ENCODE results near the gene HMG20B. TPM values are rescaled to one million over a fixed set of nuclear protein-coding genes. Genes with fewer than 3 reads are reported as not detected.

Gene HMG20B
- total RNA-seq, 5 donors from 2014 or later (not counting 1 experiment from before 2014, with no cell fraction given) = 38.0 to 81.6 (median 74.7) TPM

DNA sequence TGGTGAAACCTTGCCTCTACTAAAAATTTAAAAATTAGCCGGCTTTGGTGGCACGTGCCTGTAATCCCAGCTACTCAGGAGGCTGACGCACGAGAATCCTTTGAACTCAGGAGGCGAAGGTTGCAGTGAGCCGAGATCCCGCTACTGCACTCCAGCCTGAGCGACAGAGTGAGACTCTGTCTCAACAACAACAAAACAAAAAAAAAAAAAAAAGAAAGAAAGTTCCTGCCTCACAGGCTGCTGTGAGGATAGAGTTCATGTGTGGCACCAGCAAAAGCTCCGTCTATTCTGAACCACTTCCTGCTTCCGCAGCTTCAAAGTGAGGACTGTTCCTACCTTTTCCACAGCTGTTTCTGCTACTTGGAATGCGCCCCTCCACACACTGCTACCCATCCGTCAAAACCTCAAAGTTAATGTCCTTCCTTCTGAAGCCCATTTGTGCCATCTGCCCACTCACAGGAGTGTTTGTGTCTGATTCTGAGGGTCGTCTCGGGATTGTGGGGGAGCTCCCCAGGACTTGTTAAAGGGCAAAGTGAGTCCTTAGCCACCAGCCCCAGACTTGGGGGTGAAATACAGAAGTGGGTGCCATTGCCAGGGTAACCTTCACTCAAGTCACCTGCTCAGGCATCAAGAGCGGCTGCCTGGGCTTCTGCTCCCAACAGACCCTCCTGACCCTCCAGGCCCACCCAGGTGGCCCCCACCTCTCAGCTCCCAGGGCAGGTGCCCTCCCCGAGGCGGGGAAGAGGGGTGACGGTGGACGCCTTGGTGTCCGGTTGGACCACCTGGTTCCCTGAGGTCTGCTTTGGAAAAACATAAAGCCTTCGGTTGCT is 18.3 kb upstream of the HMG20B start:
- DNase-seq (peak; percentile 31 to 80 (median 50)), ATAC-seq (replicated peaks in 1 of 4) (peak; percentile 10 to 58 (median 30))
- Mint-ChIP-seq H3K9me3 (no peaks in the 10 kb centered on the region), H3K4me1 (peaks cover 45 to 50% (median 50%) of the 10 kb centered on the region in 3 donors), H3K4me3 (peak overlapping the region; percentile 89 to 99 (median 98)), H3K27me3 (no peaks in the 10 kb centered on the region), H3K27ac (peak overlapping the region; percentile 97 to 98), H3K36me3 (no peaks in the 10 kb centered on the region)
- Histone ChIP-seq H3K27ac (ENCODE audit: low read length) (peak overlapping the region; percentile 63), H3K36me3 (ENCODE audit: control insufficient read depth in 2 of 2, extremely low read depth in 1 of 2, insufficient read depth in 1 of 2, low read length in 1 of 2) (peaks cover 4 to 6% of the 10 kb centered on the region in 2 donors), H3K27me3 (replicated peaks in 1 of 2; ENCODE audit: control insufficient read depth in 2 of 2, extremely low read depth in 1 of 2, insufficient read depth in 2 of 2, low read length in 1 of 2) (no peaks in the 10 kb centered on the region), H3K4me3 (ENCODE audit: control insufficient read depth in 1 of 2, extremely low read depth in 1 of 2, low read length in 1 of 2) (peak overlapping the region; percentile 37 to 65), H3K4me1 (ENCODE audit: control insufficient read depth in 1 of 2, extremely low read depth in 1 of 2, insufficient read depth in 2 of 2, low read length in 2 of 2) (peaks cover 7 to 69% of the 10 kb centered on the region in 2 experiments), H3K9me3 (no peaks in the 10 kb centered on the region)
- CTCF ChIA-PET = interaction anchor here (0.5 to 1.2 kb wide), 5 partner anchors 31 to 1278 kb away, joined by 3 read pairs; partner anchors contain the start of gene GIPC3 (in 1 of the 2)
- POLR2A ChIA-PET = interaction anchor here in 1 of 2 donors (0.5 kb wide), 1 partner anchor 1437 kb away, joined by 3 read pairs; no protein-coding TSS in a partner anchor
- 48% methylated on average over 13 of the region's 21 CpGs for WGBS (ENCODE audit: insufficient coverage)

- Histone ChIP-seq H3K27ac (ENCODE audit: low read length) (peak overlapping the region; percentile 47), H3K9me3 (no peaks in the 10 kb centered on the region), H3K27me3 (replicated peaks in 1 of 2; ENCODE audit: control insufficient read depth in 2 of 2, extremely low read depth in 1 of 2, insufficient read depth in 2 of 2, low read length in 1 of 2) (no peaks in the 10 kb centered on the region), H3K36me3 (ENCODE audit: control insufficient read depth in 2 of 2, extremely low read depth in 1 of 2, insufficient read depth in 1 of 2, low read length in 1 of 2) (peaks cover 2% of the 10 kb centered on the region in 2 donors), H3K4me1 (ENCODE audit: control insufficient read depth in 1 of 2, extremely low read depth in 1 of 2, insufficient read depth in 2 of 2, low read length in 2 of 2) (peaks cover 7 to 69% of the 10 kb centered on the region in 2 experiments), H3K4me3 (ENCODE audit: control insufficient read depth in 1 of 2, extremely low read depth in 1 of 2, low read length in 1 of 2) (peak overlapping the region; percentile 68 to 78)
- H3K9me3 Mint-ChIP-seq = no peaks in the 10 kb centered on the region
- CTCF ChIA-PET = interaction anchor here (0.6 to 1.1 kb wide), 3 partner anchors 11 to 33 kb away, joined by 3 to 5 read pairs (median 4); no protein-coding TSS in a partner anchor
- peak overlapping the region; percentile 97 for H3K27ac Mint-ChIP-seq
- ATAC-seq (replicated peaks in 1 of 4) (no peak), DNase-seq (no peak)
- WGBS (ENCODE audit: insufficient coverage) = 55% methylated on average over 5 of the region's 15 CpGs
- peaks cover 43 to 50% (median 49%) of the 10 kb centered on the region in 3 donors for H3K4me1 Mint-ChIP-seq
- POLR2A ChIA-PET = interaction anchor here in 1 of 2 donors (1.1 kb wide), 1 partner anchor 11 kb away, joined by 3 read pairs; no protein-coding TSS in a partner anchor
- H3K27me3 Mint-ChIP-seq = no peaks in the 10 kb centered on the region
- no peaks in the 10 kb centered on the region for H3K36me3 Mint-ChIP-seq
- peak overlapping the region; percentile 89 to 99 (median 98) for H3K4me3 Mint-ChIP-seq
These were observed 16.9 kb upstream of the HMG20B start for GRCh38 chr19:3555653-3556422.

- Histone ChIP-seq H3K27ac (ENCODE audit: low read length) (peak overlapping the region; percentile 47), H3K4me3 (ENCODE audit: control insufficient read depth in 1 of 2, extremely low read depth in 1 of 2, low read length in 1 of 2) (peak overlapping the region; percentile 68 to 78), H3K27me3 (replicated peaks in 1 of 2; ENCODE audit: control insufficient read depth in 2 of 2, extremely low read depth in 1 of 2, insufficient read depth in 2 of 2, low read length in 1 of 2) (no peaks in the 10 kb centered on the region), H3K9me3 (no peaks in the 10 kb centered on the region), H3K4me1 (ENCODE audit: control insufficient read depth in 1 of 2, extremely low read depth in 1 of 2, insufficient read depth in 2 of 2, low read length in 2 of 2) (peaks cover 7 to 63% of the 10 kb centered on the region in 2 experiments), H3K36me3 (ENCODE audit: control insufficient read depth in 2 of 2, extremely low read depth in 1 of 2, insufficient read depth in 1 of 2, low read length in 1 of 2) (no peaks in the 10 kb centered on the region)
- Mint-ChIP-seq H3K27me3 (no peaks in the 10 kb centered on the region), H3K9me3 (no peaks in the 10 kb centered on the region), H3K27ac (peak overlapping the region; percentile 91 to 97), H3K36me3 (no peaks in the 10 kb centered on the region), H3K4me3 (peak overlapping the region; percentile 89 to 99 (median 98)), H3K4me1 (peaks cover 41 to 49% (median 46%) of the 10 kb centered on the region in 3 donors)
- CTCF ChIA-PET = interaction anchor here (0.6 to 1.1 kb wide), 5 partner anchors 11 to 1235 kb away, joined by 3 to 5 read pairs (median 4); partner anchors contain the start of gene FEM1A (in 1 of the 2)
- WGBS (ENCODE audit: insufficient coverage) = 13% methylated on average over 9 of the region's 9 CpGs
- DNase-seq (no peak), ATAC-seq (replicated peaks in 1 of 4) (no peak)
- POLR2A ChIA-PET = interaction anchor here in 1 of 2 donors (1.1 kb wide), 1 partner anchor 12 kb away, joined by 3 read pairs; no protein-coding TSS in a partner anchor
These were observed 16.2 kb upstream of the HMG20B start for GRCh38 chr19:3556423-3556977.

GRCh38 chr19:3556978-3557460 is 15.7 kb upstream of the HMG20B start:
- Mint-ChIP-seq H3K27me3 (no peaks in the 10 kb centered on the region), H3K4me3 (peak overlapping the region; percentile 89 to 99 (median 98)), H3K9me3 (no peaks in the 10 kb centered on the region), H3K27ac (peak overlapping the region; percentile 91 to 97), H3K4me1 (peaks cover 38 to 44% (median 42%) of the 10 kb centered on the region in 3 donors), H3K36me3 (no peaks in the 10 kb centered on the region)
- H3K36me3 ChIP-seq (ENCODE audit: control insufficient read depth in 2 of 2, extremely low read depth in 1 of 2, insufficient read depth in 1 of 2, low read length in 1 of 2) = no peaks in the 10 kb centered on the region
- ChIA-PET CTCF (interaction anchor here (0.6 to 1.1 kb wide), 4 partner anchors 12 to 1234 kb away, joined by 4 to 5 read pairs (median 4); partner anchors contain the start of gene FEM1A (in 1 of the 2)), POLR2A (interaction anchor here in 1 of 2 donors (1.1 kb wide), 1 partner anchor 12 kb away, joined by 3 read pairs; no protein-coding TSS in a partner anchor)
- H3K9me3 ChIP-seq = no peaks in the 10 kb centered on the region
- peak overlapping the region; percentile 68 to 78 for H3K4me3 ChIP-seq (ENCODE audit: control insufficient read depth in 1 of 2, extremely low read depth in 1 of 2, low read length in 1 of 2)
- peak overlapping the region; percentile 47 for H3K27ac ChIP-seq (ENCODE audit: low read length)
- H3K4me1 ChIP-seq (ENCODE audit: control insufficient read depth in 1 of 2, extremely low read depth in 1 of 2, insufficient read depth in 2 of 2, low read length in 2 of 2) = peaks cover 7 to 58% of the 10 kb centered on the region in 2 experiments
- H3K27me3 ChIP-seq (replicated peaks in 1 of 2; ENCODE audit: control insufficient read depth in 2 of 2, extremely low read depth in 1 of 2, insufficient read depth in 2 of 2, low read length in 1 of 2) = no peaks in the 10 kb centered on the region
- DNase-seq = peak in 29 of 35 experiments; percentile 23 to 74 (median 43)
- 0% methylated on average over 60 of the region's 60 CpGs for WGBS (ENCODE audit: insufficient coverage)
- ATAC-seq (replicated peaks in 1 of 4) = peak; percentile 28 to 44 (median 32)

DNA sequence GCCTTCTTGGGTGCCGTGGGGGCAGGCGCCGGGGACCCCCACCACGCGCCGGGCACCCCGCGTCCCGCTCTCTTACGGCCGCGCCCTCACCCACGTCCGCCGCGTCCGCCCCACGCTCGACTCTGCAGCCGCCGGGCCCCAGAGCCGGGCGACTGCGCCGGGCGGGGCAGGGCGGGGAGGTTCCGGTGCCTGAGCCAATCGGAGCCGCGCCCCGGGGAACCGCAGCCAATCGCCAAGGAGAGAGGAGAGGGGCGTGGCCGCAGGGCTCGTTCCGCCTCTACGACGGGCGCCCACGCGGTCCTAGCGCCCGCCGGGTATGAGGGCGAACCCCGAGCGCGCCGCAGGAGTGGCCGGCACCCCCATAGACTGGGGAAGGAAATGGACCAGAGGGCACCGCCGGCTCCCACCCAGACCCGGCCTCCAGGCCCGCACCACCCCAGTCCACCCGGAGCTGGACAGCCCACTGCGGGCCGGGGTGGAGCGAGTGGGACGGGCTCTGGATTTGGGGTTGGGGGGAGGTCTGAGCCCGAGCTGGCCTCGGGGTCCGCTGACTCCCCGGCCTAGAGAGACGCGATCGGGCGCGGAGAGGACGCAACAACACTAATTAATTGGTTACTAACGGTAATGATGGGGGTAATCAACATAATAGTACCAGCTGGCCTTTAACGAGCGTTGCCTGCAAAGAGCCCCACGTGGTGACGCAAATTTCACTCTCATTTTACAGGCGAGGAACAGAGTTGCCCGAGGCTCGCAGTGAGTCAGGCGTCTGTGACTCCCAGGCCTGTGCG is 15.1 kb upstream of the HMG20B start, which contains the start of gene MFSD12:
Gene MFSD12, minus strand, starts transcription at position 126 of the 788 bp plus-strand sequence. CDS start 183 bp downstream, outside the sequence.
- under 1% methylated on average over 48 of the region's 81 CpGs for WGBS (ENCODE audit: insufficient coverage)
- H3K27ac ChIP-seq (ENCODE audit: low read length) = peak within 1 kb of the TSS; percentile 57
- peaks cover 35 to 40% (median 38%) of the 10 kb centered on the region in 3 donors for H3K4me1 Mint-ChIP-seq
- ATAC-seq (replicated peaks in 1 of 4) (peak; percentile 88 to 93 (median 92)), DNase-seq (peak; percentile 79 to 97 (median 91))
- H3K36me3 ChIP-seq (ENCODE audit: control insufficient read depth in 2 of 2, extremely low read depth in 1 of 2, insufficient read depth in 1 of 2, low read length in 1 of 2) = no peaks in the 10 kb centered on the region
- peaks cover 7 to 53% of the 10 kb centered on the region in 2 experiments for H3K4me1 ChIP-seq (ENCODE audit: control insufficient read depth in 1 of 2, extremely low read depth in 1 of 2, insufficient read depth in 2 of 2, low read length in 2 of 2)
- H3K9me3 ChIP-seq = no peaks in the 10 kb centered on the region
- no peaks in the 10 kb centered on the region for H3K27me3 Mint-ChIP-seq
- ChIA-PET POLR2A (no interaction called here), CTCF (interaction anchor here in 1 of 2 donors (0.6 to 1.1 kb wide), 2 partner anchors 13 to 417 kb away, joined by 4 read pairs; no protein-coding TSS in a partner anchor)
- no peaks in the 10 kb centered on the region for H3K9me3 Mint-ChIP-seq
- peak within 1 kb of the TSS; percentile 89 to 99 (median 98) for H3K4me3 Mint-ChIP-seq
- peak within 1 kb of the TSS; percentile 75 to 78 for H3K4me3 ChIP-seq (ENCODE audit: control insufficient read depth in 1 of 2, extremely low read depth in 1 of 2, low read length in 1 of 2)
- no peaks in the 10 kb centered on the region for H3K27me3 ChIP-seq (replicated peaks in 1 of 2; ENCODE audit: control insufficient read depth in 2 of 2, extremely low read depth in 1 of 2, insufficient read depth in 2 of 2, low read length in 1 of 2)
- H3K36me3 Mint-ChIP-seq = no peaks in the 10 kb centered on the region
- H3K27ac Mint-ChIP-seq = peak within 1 kb of the TSS; percentile 91 to 97
